Stimulated activated CD8-positive, alpha-beta memory T cell treated with anti-CD3 and anti-CD28 coated beads, Interleukin-4, amount 100 ng/mL, for 1 hour (primary cell): ENCODE measurements around the gene PLET1.
"Not testable (repeated sequence)": the region's sequence is repeated elsewhere in the genome, so short reads cannot be mapped to it uniquely, and the experiment has no call there.

Experiments
- DNase-seq, 2 donors: peaks; one replicate each; pipeline ENCODE4 v3.0.0-alpha.2; 2020; ENCODE audit warnings: low read depth in 2 of 2, low spot score in 1 of 2

Gene PLET1

DNA sequence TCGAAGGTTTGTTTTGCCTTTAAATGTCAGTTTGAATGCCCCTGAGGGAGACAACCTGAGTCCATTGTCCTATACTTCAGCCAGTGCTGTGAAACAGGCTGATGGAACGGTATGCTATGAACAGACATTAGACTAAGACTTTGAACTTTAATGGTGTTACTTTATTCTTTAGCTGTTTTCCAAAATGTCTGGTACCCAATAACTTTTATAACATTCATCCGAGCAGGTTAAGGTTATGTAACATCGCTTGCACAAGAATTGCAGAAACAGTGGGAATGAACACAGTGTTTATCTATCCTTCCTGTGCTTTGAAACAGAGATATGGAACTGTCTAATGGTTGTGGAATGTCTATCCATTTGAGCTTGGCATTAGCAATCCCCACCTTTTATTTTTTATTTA lies 46.9 kb downstream of the PLET1 start:
- DNase-seq: no peak

DNA sequence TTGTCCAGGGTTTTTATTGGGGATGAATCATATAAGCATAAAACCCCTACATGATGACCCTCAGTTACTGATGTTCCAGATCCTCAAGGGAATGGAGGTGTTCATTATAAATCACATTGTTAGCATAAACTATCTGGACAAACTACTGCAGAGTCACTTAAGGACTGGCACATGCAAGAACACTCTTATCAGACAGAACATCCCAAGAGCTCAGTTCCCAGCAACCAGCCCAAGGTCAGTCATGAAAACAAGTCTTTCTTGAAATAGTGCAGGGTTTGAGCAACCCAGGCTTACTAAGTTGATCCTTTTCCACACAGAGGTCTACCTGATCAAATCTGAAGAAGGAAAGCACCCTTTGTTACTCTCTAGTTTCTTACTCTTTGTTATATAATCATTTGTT lies 48.0 kb downstream of the PLET1 start:
- no peak for DNase-seq

- DNase-seq: no peak
Measured at GRCh38 chr11:112212290-112212689, 48.4 kb downstream of the PLET1 start.

DNA sequence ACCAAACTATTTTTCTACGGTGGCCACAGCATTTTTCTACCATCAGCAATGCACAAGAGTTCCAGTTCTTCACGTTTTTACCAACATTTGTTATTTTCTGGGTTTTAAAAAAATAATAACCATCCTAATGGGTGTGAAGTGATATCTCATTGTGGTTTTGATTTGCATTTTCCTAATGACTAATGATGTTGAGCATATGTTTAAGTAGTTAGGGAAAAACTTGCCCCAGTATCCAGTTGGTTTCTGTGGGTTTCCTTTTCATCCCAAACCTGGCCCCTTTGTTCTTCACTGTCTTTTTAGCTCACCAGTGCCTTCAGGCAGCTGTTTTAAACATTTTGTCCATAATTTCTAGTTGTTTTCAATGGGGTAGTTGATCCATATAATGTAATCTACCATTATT lies 49.1 kb downstream of the PLET1 start:
- DNase-seq: no peak

GRCh38 chr11:112210890-112211289 lies 49.8 kb downstream of the PLET1 start:
- DNase-seq: no peak

- DNase-seq: no peak
Measured at GRCh38 chr11:112206071-112206470, 54.6 kb downstream of the PLET1 start.

DNA sequence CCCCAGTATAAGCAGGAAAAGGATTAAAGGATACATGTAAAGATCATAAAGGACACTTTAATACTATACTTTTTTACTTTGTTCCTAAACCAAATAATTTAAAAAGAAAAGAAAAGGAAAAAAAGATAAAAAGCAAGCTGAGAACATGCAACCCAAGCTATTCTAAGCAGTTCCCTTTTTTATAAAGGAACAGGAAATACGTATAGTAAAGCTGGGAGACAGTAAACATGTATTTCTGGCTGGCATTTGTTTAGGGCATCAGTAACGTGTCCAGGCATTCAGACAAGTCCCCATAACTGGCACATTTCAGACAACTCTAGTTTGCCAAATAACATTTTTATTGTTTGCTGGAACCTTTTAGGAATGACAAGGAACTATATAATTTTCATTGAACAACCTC lies 60.4 kb downstream of the PLET1 start:
- DNase-seq: no peak

DNA sequence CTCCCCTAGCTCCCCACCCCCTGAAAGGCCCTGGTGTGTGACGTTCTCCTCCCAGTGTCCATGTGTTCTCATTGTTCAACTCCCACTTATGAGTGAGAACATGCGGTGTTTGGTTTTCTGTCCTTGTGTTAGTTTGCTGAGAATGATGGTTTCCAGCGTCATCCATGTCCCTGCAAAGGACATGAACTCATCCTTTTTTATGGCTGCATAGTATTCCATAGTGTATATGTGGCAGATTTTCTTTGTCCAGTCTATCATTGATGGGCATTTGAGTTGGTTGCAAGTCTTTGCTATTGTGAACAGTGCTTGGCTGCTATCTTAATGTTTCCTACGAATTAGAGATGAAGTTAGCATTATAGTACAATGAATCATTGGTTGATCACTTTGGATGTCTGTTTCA lies 61.6 kb downstream of the PLET1 start:
- not testable (repeated sequence) for DNase-seq
